Measurements from ENCODE around the gene ENPP3.
"Not testable (repeated sequence)": the region's sequence is repeated elsewhere in the genome, so short reads cannot be mapped to it uniquely, and the experiment has no call there.

The ENPP3 gene

GRCh38 chr6:131745476-131745875 is 108.4 kb downstream of the ENPP3 start:
- no peak overlapping the region for H3K4me2 ChIP-seq (ENCODE audit: insufficient read depth, low read length)
- no peak overlapping the region for H3K9ac ChIP-seq (ENCODE audit: low read depth, low read length)
- no peaks in the 10 kb centered on the region for H3K4me1 ChIP-seq (ENCODE audit: insufficient read depth, low read length)
- H3K4me3 ChIP-seq (ENCODE audit: low read depth in 1 of 2, low read length in 2 of 2): no peak overlapping the region
- no peak overlapping the region for H3K27ac ChIP-seq (ENCODE audit: low read length)
- no peaks in the 10 kb centered on the region for H3K9me3 ChIP-seq (ENCODE audit: insufficient read depth, low read length, severe bottlenecking)
- H4K20me1 ChIP-seq (ENCODE audit: insufficient read depth, low read length): no peaks in the 10 kb centered on the region
- no peaks in the 10 kb centered on the region for H3K27me3 ChIP-seq (ENCODE audit: insufficient read depth, low read length, poor library complexity)
- no peak overlapping the region for H2AFZ ChIP-seq (ENCODE audit: low read depth, low read length)
- DNase-seq (no peak), ATAC-seq (ENCODE audit: insufficient read depth, low read depth) (no peak)
- no peaks in the 10 kb centered on the region for H3K79me2 ChIP-seq (ENCODE audit: insufficient read depth, low read length)
- H3K36me3 ChIP-seq (ENCODE audit: insufficient read depth, low read length): no peaks in the 10 kb centered on the region
- TF ChIP-seq EZH2 (IDR thresholded peaks at IDR 0.05; ENCODE audit: borderline replicate concordance, low read depth, low read length, severe bottlenecking): no peak
- TF ChIP-seq CTCF (IDR thresholded peaks at IDR 0.05; ENCODE audit: borderline replicate concordance, extremely low read depth, low read length, poor library complexity, severe bottlenecking): no peak

GRCh38 chr6:131747821-131748353 is 110.8 kb downstream of the ENPP3 start:
- no peaks in the 10 kb centered on the region for H3K4me1 ChIP-seq (ENCODE audit: insufficient read depth, low read length)
- no peaks in the 10 kb centered on the region for H3K9me3 ChIP-seq (ENCODE audit: insufficient read depth, low read length, severe bottlenecking)
- H3K4me2 ChIP-seq (ENCODE audit: insufficient read depth, low read length): no peak overlapping the region
- no peak overlapping the region for H3K27ac ChIP-seq (ENCODE audit: low read length)
- DNase-seq: no peak
- no peaks in the 10 kb centered on the region for H3K27me3 ChIP-seq (ENCODE audit: insufficient read depth, low read length, poor library complexity)
- no peaks in the 10 kb centered on the region for H3K79me2 ChIP-seq (ENCODE audit: insufficient read depth, low read length)
- H2AFZ ChIP-seq (ENCODE audit: low read depth, low read length): no peak overlapping the region
- no peak for ATAC-seq (ENCODE audit: insufficient read depth, low read depth)
- H3K9ac ChIP-seq (ENCODE audit: low read depth, low read length): no peak overlapping the region
- TF ChIP-seq CTCF (IDR thresholded peaks at IDR 0.05; ENCODE audit: borderline replicate concordance, extremely low read depth, low read length, poor library complexity, severe bottlenecking) (no peak), EZH2 (IDR thresholded peaks at IDR 0.05; ENCODE audit: borderline replicate concordance, low read depth, low read length, severe bottlenecking) (no peak)
- no peaks in the 10 kb centered on the region for H3K36me3 ChIP-seq (ENCODE audit: insufficient read depth, low read length)
- no peak overlapping the region for H3K4me3 ChIP-seq (ENCODE audit: low read depth in 1 of 2, low read length in 2 of 2)
- H4K20me1 ChIP-seq (ENCODE audit: insufficient read depth, low read length): no peaks in the 10 kb centered on the region

GRCh38 chr6:131749023-131749422 is 111.9 kb downstream of the ENPP3 start:
- no peak overlapping the region for H3K9ac ChIP-seq (ENCODE audit: low read depth, low read length)
- no peak overlapping the region for H2AFZ ChIP-seq (ENCODE audit: low read depth, low read length)
- no peaks in the 10 kb centered on the region for H3K9me3 ChIP-seq (ENCODE audit: insufficient read depth, low read length, severe bottlenecking)
- H4K20me1 ChIP-seq (ENCODE audit: insufficient read depth, low read length): no peaks in the 10 kb centered on the region
- no peaks in the 10 kb centered on the region for H3K79me2 ChIP-seq (ENCODE audit: insufficient read depth, low read length)
- H3K27me3 ChIP-seq (ENCODE audit: insufficient read depth, low read length, poor library complexity): no peaks in the 10 kb centered on the region
- no peak overlapping the region for H3K4me2 ChIP-seq (ENCODE audit: insufficient read depth, low read length)
- no peaks in the 10 kb centered on the region for H3K4me1 ChIP-seq (ENCODE audit: insufficient read depth, low read length)
- no peak overlapping the region for H3K27ac ChIP-seq (ENCODE audit: low read length)
- no peak overlapping the region for H3K4me3 ChIP-seq (ENCODE audit: low read depth in 1 of 2, low read length in 2 of 2)
- H3K36me3 ChIP-seq (ENCODE audit: insufficient read depth, low read length): no peaks in the 10 kb centered on the region
- no peak for ATAC-seq (ENCODE audit: insufficient read depth, low read depth)
- DNase-seq: no peak
- TF ChIP-seq EZH2 (IDR thresholded peaks at IDR 0.05; ENCODE audit: borderline replicate concordance, low read depth, low read length, severe bottlenecking) (no peak), CTCF (IDR thresholded peaks at IDR 0.05; ENCODE audit: borderline replicate concordance, extremely low read depth, low read length, poor library complexity, severe bottlenecking) (no peak)

GRCh38 chr6:131751012-131751715 is 114.1 kb downstream of the ENPP3 start:
- H2AFZ ChIP-seq (ENCODE audit: low read depth, low read length); ATAC-seq (ENCODE audit: insufficient read depth, low read depth); H4K20me1 ChIP-seq (ENCODE audit: insufficient read depth, low read length); DNase-seq; H3K4me3 ChIP-seq (ENCODE audit: low read depth in 1 of 2, low read length in 2 of 2); H3K27ac ChIP-seq (ENCODE audit: low read length); H3K9me3 ChIP-seq (ENCODE audit: insufficient read depth, low read length, severe bottlenecking); H3K27me3 ChIP-seq (ENCODE audit: insufficient read depth, low read length, poor library complexity); H3K36me3 ChIP-seq (ENCODE audit: insufficient read depth, low read length); H3K4me1 ChIP-seq (ENCODE audit: insufficient read depth, low read length); H3K9ac ChIP-seq (ENCODE audit: low read depth, low read length); H3K4me2 ChIP-seq (ENCODE audit: insufficient read depth, low read length); H3K79me2 ChIP-seq (ENCODE audit: insufficient read depth, low read length): not testable (repeated sequence)

Data from DND-41 (cell line).